Fibroblast of gingiva (primary cell): ENCODE results near the gene SSRP1.
A peak's percentile ranks its signal among the peaks of the same experiment; 100 is the strongest.

Experiments
- DNase-seq: peaks from one replicate; pipeline ENCODE4 v3.0.0-alpha.2; 2011; ENCODE audit warnings: low read depth

SSRP1 gene

GRCh38 chr11:57359896-57360690 is 24.4 kb upstream of the SSRP1 start:
- DNase-seq, result no peak

- no peak for DNase-seq
Observed at GRCh38 chr11:57359396-57359795, 23.7 kb upstream of the SSRP1 start.

GRCh38 chr11:57358991-57359390 is 23.3 kb upstream of the SSRP1 start:
- no peak for DNase-seq

GRCh38 chr11:57358543-57358961 is 22.9 kb upstream of the SSRP1 start:
- no peak for DNase-seq

GRCh38 chr11:57357856-57358255 is 22.2 kb upstream of the SSRP1 start:
- DNase-seq, result no peak

- no peak for DNase-seq
Observed at GRCh38 chr11:57357310-57357709, 21.6 kb upstream of the SSRP1 start.

GRCh38 chr11:57356268-57356667 is 20.6 kb upstream of the SSRP1 start:
- DNase-seq, result no peak

GRCh38 chr11:57354699-57355098 is 19.0 kb upstream of the SSRP1 start:
- DNase-seq, result no peak

- no peak for DNase-seq
Observed at GRCh38 chr11:57353852-57354251, 18.2 kb upstream of the SSRP1 start.

GRCh38 chr11:57353446-57353845 is 17.8 kb upstream of the SSRP1 start:
- DNase-seq, result no peak

GRCh38 chr11:57353036-57353435 is 17.3 kb upstream of the SSRP1 start:
- DNase-seq, result no peak

- DNase-seq, result no peak
Observed at GRCh38 chr11:57349491-57350274, 14.0 kb upstream of the SSRP1 start.

- DNase-seq, result no peak
Observed at GRCh38 chr11:57348636-57349313, 13.1 kb upstream of the SSRP1 start.

GRCh38 chr11:57348052-57348451 is 12.4 kb upstream of the SSRP1 start:
- DNase-seq, result no peak

GRCh38 chr11:57347336-57347735 is 11.6 kb upstream of the SSRP1 start:
- no peak for DNase-seq

GRCh38 chr11:57345555-57346211 is 10.0 kb upstream of the SSRP1 start:
- peak; percentile 38 for DNase-seq

GRCh38 chr11:57344826-57345225 is 9.1 kb upstream of the SSRP1 start:
- DNase-seq, result no peak

GRCh38 chr11:57343825-57344224 is 8.1 kb upstream of the SSRP1 start:
- DNase-seq, result no peak

GRCh38 chr11:57342702-57343101 is 7.0 kb upstream of the SSRP1 start:
- DNase-seq, result no peak

GRCh38 chr11:57341250-57341808 is 5.6 kb upstream of the SSRP1 start:
- DNase-seq, result no peak

GRCh38 chr11:57340039-57340615 is 4.4 kb upstream of the SSRP1 start:
- no peak for DNase-seq

GRCh38 chr11:57339328-57339727 is 3.6 kb upstream of the SSRP1 start:
- DNase-seq, result no peak
